WTC11 (cell line): ENCODE results near the gene TMEM263. TPM values are rescaled to one million over a fixed set of nuclear protein-coding genes. Genes with fewer than 3 reads are reported as not detected.

Source experiments
- ATAC-seq: fragments of 200-7000 bp; cut with Tn5 transposase; 2 replicates; pipeline ENCODE4 v1.10.0; 2021; ENCODE audit warnings: mild to moderate bottlenecking, moderate library complexity
- CTCF ChIA-PET: fragments of 300-600 bp; sonication (Branson Sonifier 250); formaldehyde crosslinking; loops from one replicate; lab custom pipeline; 2021; ENCODE audit warnings: antibody characterized with exemption; lab: Charles Lee
- POLR2A ChIA-PET: fragments of 350-600 bp; sonication (Branson Sonifier 250); formaldehyde crosslinking; loops from one replicate; lab custom pipeline; 2021; ENCODE audit warnings: antibody characterized with exemption; lab: Charles Lee
- DNase-seq: peaks from one replicate; pipeline ENCODE4 v3.0.0; 2021; ENCODE audit warnings: low spot score
- H3K27ac Mint-ChIP-seq: 2 replicates; pipeline ENCODE4 v1.8.0; 2021; ENCODE audit warnings: mixed read lengths
- H3K27me3 Mint-ChIP-seq: 2 replicates; pipeline ENCODE4 v1.8.0; 2021; ENCODE audit warnings: low read depth, mild to moderate bottlenecking, moderate library complexity, mixed read lengths
- H3K36me3 Mint-ChIP-seq: 2 replicates; pipeline ENCODE4 v1.8.0; 2021; ENCODE audit warnings: mixed read lengths
- H3K4me1 Mint-ChIP-seq: 2 replicates; pipeline ENCODE4 v1.8.0; 2022; ENCODE audit warnings: mixed read lengths
- H3K4me3 Mint-ChIP-seq: 2 replicates; pipeline ENCODE4 v1.8.0; 2021; ENCODE audit warnings: mild to moderate bottlenecking, moderate library complexity, mixed read lengths
- H3K9me3 Mint-ChIP-seq: 2 replicates; pipeline ENCODE4 v1.8.0; 2021; ENCODE audit warnings: mixed read lengths
- CBFB ChIP-seq: sonication (generic); formaldehyde crosslinking; IDR thresholded peaks from 2 replicates; pipeline ENCODE4 v1.8.1; 2022; ENCODE audit warnings: mild to moderate bottlenecking, low read depth, missing genetic modification reagents
- ELF4 ChIP-seq: sonication (generic); formaldehyde crosslinking; IDR thresholded peaks from 2 replicates; pipeline ENCODE4 v1.8.1; 2022; ENCODE audit warnings: low read depth, mild to moderate bottlenecking, moderate library complexity, missing genetic modification reagents
- FOXK1 ChIP-seq: sonication (generic); formaldehyde crosslinking; IDR thresholded peaks from 2 replicates; pipeline ENCODE4 v1.8.0; 2022; ENCODE audit warnings: mild to moderate bottlenecking, moderate library complexity, missing genetic modification reagents
- HMGA2 ChIP-seq: fragments of 250-450 bp; sonication (Bioruptor Pico); IDR thresholded peaks from 2 replicates; pipeline ENCODE4 v1.4.0; 2021; ENCODE audit warnings: mild to moderate bottlenecking, moderate library complexity
- NFYB ChIP-seq: sonication (generic); formaldehyde crosslinking; conservative IDR thresholded peaks from 2 replicates; pipeline ENCODE4 v1.8.0; 2022; ENCODE audit warnings: low read depth, missing genetic modification reagents
- NR1H2 ChIP-seq: sonication (generic); formaldehyde crosslinking; IDR thresholded peaks from 2 replicates; pipeline ENCODE4 v1.9.0; 2021; ENCODE audit warnings: mild to moderate bottlenecking, moderate library complexity, missing genetic modification reagents
- NR3C1 ChIP-seq: sonication (generic); formaldehyde crosslinking; conservative IDR thresholded peaks from 2 replicates; pipeline ENCODE4 v1.8.1; 2023; ENCODE audit warnings: low read depth, mild to moderate bottlenecking, missing genetic modification reagents
- TEAD1 ChIP-seq: sonication (generic); formaldehyde crosslinking; IDR thresholded peaks from 2 replicates; pipeline ENCODE4 v1.8.0; 2022; ENCODE audit warnings: mild to moderate bottlenecking, missing genetic modification reagents
- TP53 ChIP-seq: sonication (generic); formaldehyde crosslinking; IDR thresholded peaks from 2 replicates; pipeline ENCODE4 v1.8.1; 2023; ENCODE audit warnings: mild to moderate bottlenecking, missing genetic modification reagents
- ZNF263 ChIP-seq: sonication (generic); formaldehyde crosslinking; IDR thresholded peaks from 2 replicates; pipeline ENCODE4 v1.8.1; 2022; ENCODE audit warnings: low read depth, mild to moderate bottlenecking, moderate library complexity, missing genetic modification reagents
- ZNF671 ChIP-seq: fragments of 250-450 bp; sonication (Bioruptor Pico); IDR thresholded peaks from 2 replicates; pipeline ENCODE4 v1.8.0; 2021; ENCODE audit warnings: mild to moderate bottlenecking
- total RNA-seq: library from RNA; stranded (reverse); gene quantifications from 3 replicates; pipeline ENCODE4 v1.2.3, GENCODE V29; 2021
- TF ChIP-seq, protein P1 (sequence below): sonication (generic); formaldehyde crosslinking; IDR thresholded peaks from 2 replicates; pipeline ENCODE4 v1.8.1; 2023; ENCODE audit warnings: mild to moderate bottlenecking, missing genetic modification reagents
- TF ChIP-seq, protein P2 (sequence below): sonication (generic); formaldehyde crosslinking; IDR thresholded peaks from 2 replicates; pipeline ENCODE4 v1.8.1; 2022; ENCODE audit warnings: low read depth, mild to moderate bottlenecking, moderate library complexity, missing genetic modification reagents, borderline replicate concordance
- TF ChIP-seq, protein P3 (sequence below): fragments of 200-600 bp; IDR thresholded peaks from 2 replicates; pipeline ENCODE4 v1.8.0; 2022; ENCODE audit warnings: antibody characterized with exemption
- TF ChIP-seq, protein P4 (sequence below): fragments of 250-450 bp; sonication (Bioruptor Pico); IDR thresholded peaks from 2 replicates; pipeline ENCODE4 v1.9.0; 2021; ENCODE audit warnings: mild to moderate bottlenecking
- TF ChIP-seq, protein P5 (sequence below): sonication (generic); formaldehyde crosslinking; conservative IDR thresholded peaks from 2 replicates; pipeline ENCODE4 v1.8.1; 2022; ENCODE audit warnings: mild to moderate bottlenecking, missing genetic modification reagents
- TF ChIP-seq, protein P6 (sequence below): sonication (generic); formaldehyde crosslinking; IDR thresholded peaks from 2 replicates; pipeline ENCODE4 v1.8.1; 2023; ENCODE audit warnings: mild to moderate bottlenecking, missing genetic modification reagents
- TF ChIP-seq, protein P7 (sequence below): sonication (generic); formaldehyde crosslinking; IDR thresholded peaks from 2 replicates; pipeline ENCODE4 v1.8.1; 2023; ENCODE audit warnings: mild to moderate bottlenecking, moderate library complexity, missing genetic modification reagents

TMEM263 gene
- total RNA-seq, 1 experiment from 2014 or later: 18.0 TPM

DNA sequence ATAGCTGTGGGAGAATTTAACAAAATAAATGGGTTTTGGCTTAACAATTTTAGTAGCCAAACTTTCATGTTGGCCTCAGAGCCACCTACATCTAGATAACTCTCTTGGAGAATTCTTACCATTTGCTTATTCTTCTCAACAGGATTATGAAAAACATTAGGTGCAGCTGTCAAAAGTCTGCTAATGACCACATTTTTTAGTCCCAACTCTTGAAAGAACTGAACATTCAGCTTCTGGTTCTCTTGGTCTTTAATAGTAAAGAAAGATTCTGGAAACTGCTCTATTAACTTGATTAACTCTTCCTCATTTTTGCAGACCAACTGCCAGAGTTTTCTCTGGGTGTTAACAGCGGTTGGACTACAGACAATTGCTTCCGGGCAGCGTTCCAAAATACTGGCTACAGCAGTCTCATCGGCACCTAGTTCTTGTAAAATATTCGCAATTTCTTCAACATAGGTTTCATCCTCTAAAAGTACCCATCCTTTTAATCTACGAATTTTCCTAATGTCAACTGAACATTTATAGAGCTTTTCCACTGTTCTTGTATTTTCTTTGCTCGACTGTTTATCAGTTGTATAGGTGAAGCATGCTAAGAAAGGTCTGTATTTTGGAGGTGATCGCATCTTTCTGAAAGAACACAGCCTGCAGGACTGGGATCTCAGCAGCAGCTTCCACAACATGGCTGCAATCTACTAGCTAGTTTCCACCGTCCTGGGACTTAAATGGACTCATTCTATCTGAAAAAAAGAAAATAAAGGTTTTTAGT, 22.5 kb downstream of the TMEM263 start:
- Mint-ChIP-seq H3K4me1 (no peaks in the 10 kb centered on the region), H3K4me3 (no peak overlapping the region), H3K27ac (no peak overlapping the region), H3K36me3 (no peaks in the 10 kb centered on the region), H3K27me3 (no peaks in the 10 kb centered on the region), H3K9me3 (no peaks in the 10 kb centered on the region)
- DNase-seq (no peak), ATAC-seq (no peak)
- TF ChIP-seq TP53 (CRISPR knock-in tag) (no peak), NFYB (no peak), ELF4 (no peak), HMGA2 (CRISPR knock-in tag) (no peak), TEAD1 (CRISPR knock-in tag) (no peak)
- TF ChIP-seq, protein P1, sequence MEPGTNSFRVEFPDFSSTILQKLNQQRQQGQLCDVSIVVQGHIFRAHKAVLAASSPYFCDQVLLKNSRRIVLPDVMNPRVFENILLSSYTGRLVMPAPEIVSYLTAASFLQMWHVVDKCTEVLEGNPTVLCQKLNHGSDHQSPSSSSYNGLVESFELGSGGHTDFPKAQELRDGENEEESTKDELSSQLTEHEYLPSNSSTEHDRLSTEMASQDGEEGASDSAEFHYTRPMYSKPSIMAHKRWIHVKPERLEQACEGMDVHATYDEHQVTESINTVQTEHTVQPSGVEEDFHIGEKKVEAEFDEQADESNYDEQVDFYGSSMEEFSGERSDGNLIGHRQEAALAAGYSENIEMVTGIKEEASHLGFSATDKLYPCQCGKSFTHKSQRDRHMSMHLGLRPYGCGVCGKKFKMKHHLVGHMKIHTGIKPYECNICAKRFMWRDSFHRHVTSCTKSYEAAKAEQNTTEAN (CRISPR knock-in tag): no peak
- TF ChIP-seq, protein P2, sequence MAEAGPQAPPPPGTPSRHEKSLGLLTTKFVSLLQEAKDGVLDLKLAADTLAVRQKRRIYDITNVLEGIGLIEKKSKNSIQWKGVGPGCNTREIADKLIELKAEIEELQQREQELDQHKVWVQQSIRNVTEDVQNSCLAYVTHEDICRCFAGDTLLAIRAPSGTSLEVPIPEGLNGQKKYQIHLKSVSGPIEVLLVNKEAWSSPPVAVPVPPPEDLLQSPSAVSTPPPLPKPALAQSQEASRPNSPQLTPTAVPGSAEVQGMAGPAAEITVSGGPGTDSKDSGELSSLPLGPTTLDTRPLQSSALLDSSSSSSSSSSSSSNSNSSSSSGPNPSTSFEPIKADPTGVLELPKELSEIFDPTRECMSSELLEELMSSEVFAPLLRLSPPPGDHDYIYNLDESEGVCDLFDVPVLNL (CRISPR knock-in tag): no peak
- TF ChIP-seq, protein P3, sequence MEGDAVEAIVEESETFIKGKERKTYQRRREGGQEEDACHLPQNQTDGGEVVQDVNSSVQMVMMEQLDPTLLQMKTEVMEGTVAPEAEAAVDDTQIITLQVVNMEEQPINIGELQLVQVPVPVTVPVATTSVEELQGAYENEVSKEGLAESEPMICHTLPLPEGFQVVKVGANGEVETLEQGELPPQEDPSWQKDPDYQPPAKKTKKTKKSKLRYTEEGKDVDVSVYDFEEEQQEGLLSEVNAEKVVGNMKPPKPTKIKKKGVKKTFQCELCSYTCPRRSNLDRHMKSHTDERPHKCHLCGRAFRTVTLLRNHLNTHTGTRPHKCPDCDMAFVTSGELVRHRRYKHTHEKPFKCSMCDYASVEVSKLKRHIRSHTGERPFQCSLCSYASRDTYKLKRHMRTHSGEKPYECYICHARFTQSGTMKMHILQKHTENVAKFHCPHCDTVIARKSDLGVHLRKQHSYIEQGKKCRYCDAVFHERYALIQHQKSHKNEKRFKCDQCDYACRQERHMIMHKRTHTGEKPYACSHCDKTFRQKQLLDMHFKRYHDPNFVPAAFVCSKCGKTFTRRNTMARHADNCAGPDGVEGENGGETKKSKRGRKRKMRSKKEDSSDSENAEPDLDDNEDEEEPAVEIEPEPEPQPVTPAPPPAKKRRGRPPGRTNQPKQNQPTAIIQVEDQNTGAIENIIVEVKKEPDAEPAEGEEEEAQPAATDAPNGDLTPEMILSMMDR: no peak
- TF ChIP-seq, protein P4, sequence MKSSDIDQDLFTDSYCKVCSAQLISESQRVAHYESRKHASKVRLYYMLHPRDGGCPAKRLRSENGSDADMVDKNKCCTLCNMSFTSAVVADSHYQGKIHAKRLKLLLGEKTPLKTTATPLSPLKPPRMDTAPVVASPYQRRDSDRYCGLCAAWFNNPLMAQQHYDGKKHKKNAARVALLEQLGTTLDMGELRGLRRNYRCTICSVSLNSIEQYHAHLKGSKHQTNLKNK: no peak
- TF ChIP-seq, protein P5, sequence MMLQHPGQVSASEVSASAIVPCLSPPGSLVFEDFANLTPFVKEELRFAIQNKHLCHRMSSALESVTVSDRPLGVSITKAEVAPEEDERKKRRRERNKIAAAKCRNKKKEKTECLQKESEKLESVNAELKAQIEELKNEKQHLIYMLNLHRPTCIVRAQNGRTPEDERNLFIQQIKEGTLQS (CRISPR knock-in tag): no peak
- ChIA-PET CTCF (no interaction called here), POLR2A (no interaction called here)

DNA sequence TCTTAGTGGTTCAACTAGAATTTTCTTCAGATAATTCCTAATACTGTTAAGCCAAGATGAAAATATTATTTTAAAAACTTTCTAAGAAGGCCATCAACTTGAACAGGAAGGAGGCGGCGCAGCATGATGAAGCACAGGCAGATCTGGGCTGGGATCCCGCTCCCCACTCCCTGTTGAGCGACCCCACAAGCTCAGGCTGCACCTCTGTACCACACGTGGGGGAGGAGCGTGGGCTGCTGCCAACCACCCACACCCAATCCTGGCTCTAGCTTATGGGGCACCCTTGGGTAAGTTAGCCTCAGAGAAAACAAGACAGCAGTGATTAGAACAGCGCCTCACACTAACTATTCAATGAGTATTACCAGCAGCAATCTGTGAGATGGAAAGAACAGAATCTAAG, 25.2 kb downstream of the TMEM263 start:
- peaks cover 19% of the 10 kb centered on the region for H3K36me3 Mint-ChIP-seq
- H3K9me3 Mint-ChIP-seq: no peaks in the 10 kb centered on the region
- ATAC-seq: no peak
- H3K27me3 Mint-ChIP-seq: peaks cover 4% of the 10 kb centered on the region
- TF ChIP-seq NR3C1 (CRISPR knock-in tag) (no peak), NFYB (no peak), NR1H2 (CRISPR knock-in tag) (no peak), ZNF671 (CRISPR knock-in tag) (no peak), CBFB (CRISPR knock-in tag) (no peak), ELF4 (no peak), FOXK1 (CRISPR knock-in tag) (no peak), ZNF263 (no peak)
- TF ChIP-seq, protein P6, sequence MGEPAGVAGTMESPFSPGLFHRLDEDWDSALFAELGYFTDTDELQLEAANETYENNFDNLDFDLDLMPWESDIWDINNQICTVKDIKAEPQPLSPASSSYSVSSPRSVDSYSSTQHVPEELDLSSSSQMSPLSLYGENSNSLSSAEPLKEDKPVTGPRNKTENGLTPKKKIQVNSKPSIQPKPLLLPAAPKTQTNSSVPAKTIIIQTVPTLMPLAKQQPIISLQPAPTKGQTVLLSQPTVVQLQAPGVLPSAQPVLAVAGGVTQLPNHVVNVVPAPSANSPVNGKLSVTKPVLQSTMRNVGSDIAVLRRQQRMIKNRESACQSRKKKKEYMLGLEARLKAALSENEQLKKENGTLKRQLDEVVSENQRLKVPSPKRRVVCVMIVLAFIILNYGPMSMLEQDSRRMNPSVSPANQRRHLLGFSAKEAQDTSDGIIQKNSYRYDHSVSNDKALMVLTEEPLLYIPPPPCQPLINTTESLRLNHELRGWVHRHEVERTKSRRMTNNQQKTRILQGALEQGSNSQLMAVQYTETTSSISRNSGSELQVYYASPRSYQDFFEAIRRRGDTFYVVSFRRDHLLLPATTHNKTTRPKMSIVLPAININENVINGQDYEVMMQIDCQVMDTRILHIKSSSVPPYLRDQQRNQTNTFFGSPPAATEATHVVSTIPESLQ: no peak
- TF ChIP-seq, protein P3: no peak
- TF ChIP-seq, protein P7, sequence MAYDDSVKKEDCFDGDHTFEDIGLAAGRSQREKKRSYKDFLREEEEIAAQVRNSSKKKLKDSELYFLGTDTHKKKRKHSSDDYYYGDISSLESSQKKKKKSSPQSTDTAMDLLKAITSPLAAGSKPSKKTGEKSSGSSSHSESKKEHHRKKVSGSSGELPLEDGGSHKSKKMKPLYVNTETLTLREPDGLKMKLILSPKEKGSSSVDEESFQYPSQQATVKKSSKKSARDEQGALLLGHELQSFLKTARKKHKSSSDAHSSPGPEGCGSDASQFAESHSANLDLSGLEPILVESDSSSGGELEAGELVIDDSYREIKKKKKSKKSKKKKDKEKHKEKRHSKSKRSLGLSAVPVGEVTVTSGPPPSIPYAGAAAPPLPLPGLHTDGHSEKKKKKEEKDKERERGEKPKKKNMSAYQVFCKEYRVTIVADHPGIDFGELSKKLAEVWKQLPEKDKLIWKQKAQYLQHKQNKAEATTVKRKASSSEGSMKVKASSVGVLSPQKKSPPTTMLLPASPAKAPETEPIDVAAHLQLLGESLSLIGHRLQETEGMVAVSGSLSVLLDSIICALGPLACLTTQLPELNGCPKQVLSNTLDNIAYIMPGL (CRISPR knock-in tag): no peak
- TF ChIP-seq, protein P2 (CRISPR knock-in tag): no peak
- TF ChIP-seq, protein P4: no peak
- H3K27ac Mint-ChIP-seq: no peak overlapping the region
- no peak overlapping the region for H3K4me3 Mint-ChIP-seq
- POLR2A ChIA-PET: no interaction called here
- CTCF ChIA-PET: no interaction called here
- peaks cover 4% of the 10 kb centered on the region; the same call in 1 of the 2 replicates for H3K4me1 Mint-ChIP-seq
- no peak for DNase-seq
